ENCODE measurements around the gene OSBP2.

OSBP2 gene, protein sequence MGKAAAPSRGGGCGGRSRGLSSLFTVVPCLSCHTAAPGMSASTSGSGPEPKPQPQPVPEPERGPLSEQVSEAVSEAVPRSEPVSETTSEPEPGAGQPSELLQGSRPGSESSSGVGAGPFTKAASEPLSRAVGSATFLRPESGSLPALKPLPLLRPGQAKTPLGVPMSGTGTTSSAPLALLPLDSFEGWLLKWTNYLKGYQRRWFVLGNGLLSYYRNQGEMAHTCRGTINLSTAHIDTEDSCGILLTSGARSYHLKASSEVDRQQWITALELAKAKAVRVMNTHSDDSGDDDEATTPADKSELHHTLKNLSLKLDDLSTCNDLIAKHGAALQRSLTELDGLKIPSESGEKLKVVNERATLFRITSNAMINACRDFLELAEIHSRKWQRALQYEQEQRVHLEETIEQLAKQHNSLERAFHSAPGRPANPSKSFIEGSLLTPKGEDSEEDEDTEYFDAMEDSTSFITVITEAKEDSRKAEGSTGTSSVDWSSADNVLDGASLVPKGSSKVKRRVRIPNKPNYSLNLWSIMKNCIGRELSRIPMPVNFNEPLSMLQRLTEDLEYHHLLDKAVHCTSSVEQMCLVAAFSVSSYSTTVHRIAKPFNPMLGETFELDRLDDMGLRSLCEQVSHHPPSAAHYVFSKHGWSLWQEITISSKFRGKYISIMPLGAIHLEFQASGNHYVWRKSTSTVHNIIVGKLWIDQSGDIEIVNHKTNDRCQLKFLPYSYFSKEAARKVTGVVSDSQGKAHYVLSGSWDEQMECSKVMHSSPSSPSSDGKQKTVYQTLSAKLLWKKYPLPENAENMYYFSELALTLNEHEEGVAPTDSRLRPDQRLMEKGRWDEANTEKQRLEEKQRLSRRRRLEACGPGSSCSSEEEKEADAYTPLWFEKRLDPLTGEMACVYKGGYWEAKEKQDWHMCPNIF

DNA sequence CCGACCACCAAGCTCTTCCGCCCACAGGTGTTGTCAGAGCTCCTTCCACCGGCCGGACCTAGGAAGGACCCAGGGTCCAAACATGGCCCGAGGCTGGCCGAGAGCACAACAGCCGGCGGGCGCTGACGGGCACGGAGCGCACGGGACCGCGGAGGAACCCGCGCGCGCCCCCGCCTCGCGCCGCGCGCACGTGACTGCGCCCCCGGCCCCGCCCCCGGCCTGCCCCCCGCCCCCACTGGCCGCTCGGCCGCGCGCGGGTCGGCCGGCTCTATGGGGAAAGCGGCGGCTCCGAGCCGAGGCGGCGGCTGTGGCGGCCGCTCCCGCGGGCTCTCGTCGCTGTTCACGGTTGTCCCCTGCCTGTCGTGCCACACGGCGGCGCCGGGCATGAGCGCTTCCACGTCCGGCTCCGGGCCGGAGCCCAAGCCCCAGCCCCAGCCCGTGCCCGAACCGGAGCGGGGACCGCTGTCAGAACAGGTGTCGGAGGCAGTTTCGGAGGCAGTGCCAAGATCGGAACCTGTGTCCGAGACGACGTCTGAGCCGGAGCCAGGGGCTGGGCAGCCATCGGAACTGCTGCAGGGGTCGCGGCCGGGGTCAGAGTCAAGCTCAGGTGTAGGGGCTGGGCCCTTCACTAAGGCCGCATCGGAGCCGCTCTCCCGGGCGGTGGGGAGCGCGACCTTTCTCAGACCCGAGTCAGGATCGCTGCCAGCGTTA lies at the start of gene OSBP2:
Gene OSBP2, plus strand, starts transcription at position 235 of the 711 bp plus-strand sequence. Its CDS starts 36 bp downstream, at position 271.
- Histone ChIP-seq H3K27ac (ENCODE audit: low read depth, low read length) (no peak within 1 kb of the TSS), H3K79me2 (ENCODE audit: control insufficient read depth, low read length) (no peaks in the 10 kb centered on the region), H3K27me3 (ENCODE audit: control insufficient read depth, low read length) (peaks cover 27% of the 10 kb centered on the region), H3K9me3 (ENCODE audit: control insufficient read depth, insufficient read depth, low read length) (no peaks in the 10 kb centered on the region), H3K4me1 (ENCODE audit: control insufficient read depth, low read length) (no peaks in the 10 kb centered on the region), H3K9me2 (replicated peaks; ENCODE audit: control insufficient read depth, low read length) (no peaks in the 10 kb centered on the region), H3K36me3 (ENCODE audit: control insufficient read depth, low read length) (no peaks in the 10 kb centered on the region), H3F3A (ENCODE audit: control insufficient read depth, insufficient read depth) (no peaks in the 10 kb centered on the region), H3K4me2 (ENCODE audit: low read length) (peak within 1 kb of the TSS; percentile 29; the same call in 1 of the 2 replicates), H3K4me3 (ENCODE audit: low read length) (peak within 1 kb of the TSS; percentile 33; the same call in 1 of the 2 replicates), H4K20me1 (ENCODE audit: control insufficient read depth, insufficient read depth, low read depth, low read length) (no peaks in the 10 kb centered on the region)
- no peak for TF ChIP-seq EZH2phosphoT487 (IDR thresholded peaks at IDR 0.05; ENCODE audit: borderline replicate concordance, low read length)
- TF ChIP-seq, protein P1, sequence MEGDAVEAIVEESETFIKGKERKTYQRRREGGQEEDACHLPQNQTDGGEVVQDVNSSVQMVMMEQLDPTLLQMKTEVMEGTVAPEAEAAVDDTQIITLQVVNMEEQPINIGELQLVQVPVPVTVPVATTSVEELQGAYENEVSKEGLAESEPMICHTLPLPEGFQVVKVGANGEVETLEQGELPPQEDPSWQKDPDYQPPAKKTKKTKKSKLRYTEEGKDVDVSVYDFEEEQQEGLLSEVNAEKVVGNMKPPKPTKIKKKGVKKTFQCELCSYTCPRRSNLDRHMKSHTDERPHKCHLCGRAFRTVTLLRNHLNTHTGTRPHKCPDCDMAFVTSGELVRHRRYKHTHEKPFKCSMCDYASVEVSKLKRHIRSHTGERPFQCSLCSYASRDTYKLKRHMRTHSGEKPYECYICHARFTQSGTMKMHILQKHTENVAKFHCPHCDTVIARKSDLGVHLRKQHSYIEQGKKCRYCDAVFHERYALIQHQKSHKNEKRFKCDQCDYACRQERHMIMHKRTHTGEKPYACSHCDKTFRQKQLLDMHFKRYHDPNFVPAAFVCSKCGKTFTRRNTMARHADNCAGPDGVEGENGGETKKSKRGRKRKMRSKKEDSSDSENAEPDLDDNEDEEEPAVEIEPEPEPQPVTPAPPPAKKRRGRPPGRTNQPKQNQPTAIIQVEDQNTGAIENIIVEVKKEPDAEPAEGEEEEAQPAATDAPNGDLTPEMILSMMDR (IDR thresholded peaks at IDR 0.05; ENCODE audit: low read depth, low read length, poor library complexity, severe bottlenecking) = no peak

DNA sequence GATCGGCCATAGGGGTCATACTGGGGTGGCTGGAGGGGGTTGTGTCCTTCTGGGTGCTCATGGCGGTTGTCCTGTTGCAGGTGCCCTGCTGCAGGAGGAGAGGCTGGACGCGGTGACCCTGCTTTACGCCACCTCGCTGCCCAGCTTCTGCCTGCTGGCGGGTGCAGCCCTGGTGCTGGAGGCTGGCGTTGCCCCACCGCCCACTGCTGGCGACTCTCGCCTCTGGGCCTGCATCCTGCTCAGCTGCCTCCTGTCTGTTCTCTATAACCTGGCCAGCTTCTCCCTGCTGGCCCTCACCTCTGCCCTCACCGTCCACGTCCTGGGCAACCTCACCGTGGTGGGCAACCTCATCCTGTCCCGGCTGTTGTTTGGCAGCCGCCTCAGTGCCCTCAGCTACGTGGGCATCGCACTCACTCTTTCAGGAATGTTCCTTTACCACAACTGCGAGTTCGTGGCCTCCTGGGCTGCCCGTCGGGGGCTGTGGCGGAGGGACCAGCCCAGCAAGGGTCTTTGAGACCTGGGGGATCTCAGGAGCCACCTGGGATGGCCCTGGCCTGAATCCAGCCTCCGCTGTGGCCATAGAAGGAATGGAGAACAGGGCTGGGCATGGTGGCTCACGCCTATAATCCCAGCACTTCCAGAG lies 48.0 kb upstream of the OSBP2 start:
- no peaks in the 10 kb centered on the region for H3K4me1 ChIP-seq (ENCODE audit: control insufficient read depth, low read length)
- TF ChIP-seq, protein P1 (IDR thresholded peaks at IDR 0.05; ENCODE audit: low read depth, low read length, poor library complexity, severe bottlenecking) = no peak
- TF ChIP-seq EZH2phosphoT487 (IDR thresholded peaks at IDR 0.05; ENCODE audit: borderline replicate concordance, low read length) = no peak

DNA sequence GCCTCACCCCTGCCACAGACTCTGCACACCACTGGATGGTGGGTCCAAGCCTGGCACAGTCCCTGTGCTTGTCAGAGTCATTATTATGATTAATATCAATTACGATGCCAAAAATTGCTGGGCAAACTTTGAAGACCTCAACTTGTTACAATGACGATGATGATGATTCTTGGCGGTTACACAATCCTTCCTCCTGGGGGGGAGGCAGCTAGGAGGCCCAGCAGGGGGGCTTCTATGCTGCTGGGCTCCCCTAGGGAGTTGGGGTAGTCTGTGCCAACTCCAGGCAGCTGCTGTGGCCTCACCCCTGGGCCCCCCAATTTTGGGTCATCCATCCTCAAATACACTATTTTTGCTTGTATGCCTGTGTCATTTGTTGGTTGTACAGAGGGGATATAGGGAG lies 47.1 kb upstream of the OSBP2 start:
- no peaks in the 10 kb centered on the region for H3K36me3 ChIP-seq (ENCODE audit: control insufficient read depth, low read length)
- H3K27me3 ChIP-seq (ENCODE audit: control insufficient read depth, low read length) = no peaks in the 10 kb centered on the region
- H3K27ac ChIP-seq (ENCODE audit: low read depth, low read length) = no peak overlapping the region
- TF ChIP-seq, protein P1 (IDR thresholded peaks at IDR 0.05; ENCODE audit: low read depth, low read length, poor library complexity, severe bottlenecking) = no peak
- TF ChIP-seq EZH2phosphoT487 (IDR thresholded peaks at IDR 0.05; ENCODE audit: borderline replicate concordance, low read length) = no peak
- no peak overlapping the region for H3K4me3 ChIP-seq (ENCODE audit: low read length)
- H3K4me1 ChIP-seq (ENCODE audit: control insufficient read depth, low read length) = no peaks in the 10 kb centered on the region
- H3K79me2 ChIP-seq (ENCODE audit: control insufficient read depth, low read length) = no peaks in the 10 kb centered on the region
- no peaks in the 10 kb centered on the region for H3K9me3 ChIP-seq (ENCODE audit: control insufficient read depth, insufficient read depth, low read length)
- no peaks in the 10 kb centered on the region for H3K9me2 ChIP-seq (replicated peaks; ENCODE audit: control insufficient read depth, low read length)
- no peaks in the 10 kb centered on the region for H3F3A ChIP-seq (ENCODE audit: control insufficient read depth, insufficient read depth)
- H3K4me2 ChIP-seq (ENCODE audit: low read length) = no peak overlapping the region
- no peaks in the 10 kb centered on the region for H4K20me1 ChIP-seq (ENCODE audit: control insufficient read depth, insufficient read depth, low read depth, low read length)

More for the DNA sequence above, 48.0 kb upstream of the OSBP2 start:
- Histone ChIP-seq H3K9me3 (ENCODE audit: control insufficient read depth, insufficient read depth, low read length) (no peaks in the 10 kb centered on the region), H3F3A (ENCODE audit: control insufficient read depth, insufficient read depth) (no peaks in the 10 kb centered on the region), H3K4me2 (ENCODE audit: low read length) (no peak overlapping the region), H3K27ac (ENCODE audit: low read depth, low read length) (no peak overlapping the region), H3K36me3 (ENCODE audit: control insufficient read depth, low read length) (no peaks in the 10 kb centered on the region), H3K79me2 (ENCODE audit: control insufficient read depth, low read length) (no peaks in the 10 kb centered on the region), H3K4me3 (ENCODE audit: low read length) (no peak overlapping the region), H3K27me3 (ENCODE audit: control insufficient read depth, low read length) (no peaks in the 10 kb centered on the region), H3K9me2 (replicated peaks; ENCODE audit: control insufficient read depth, low read length) (no peaks in the 10 kb centered on the region), H4K20me1 (ENCODE audit: control insufficient read depth, insufficient read depth, low read depth, low read length) (no peaks in the 10 kb centered on the region)
